NCI-H524 treated with DMSO at 0.1 percent for 48 hours (cell line): ENCODE data around the gene HPS5.

ENCODE experiments used
- DNase-seq: peaks from one replicate; lab custom pipeline; 2025; lab: John Stamatoyannopoulos, UW

Gene HPS5

GRCh38 chr11:18235394-18236334 lies 86.3 kb downstream of the HPS5 start:
- DNase-seq: no peak

DNA sequence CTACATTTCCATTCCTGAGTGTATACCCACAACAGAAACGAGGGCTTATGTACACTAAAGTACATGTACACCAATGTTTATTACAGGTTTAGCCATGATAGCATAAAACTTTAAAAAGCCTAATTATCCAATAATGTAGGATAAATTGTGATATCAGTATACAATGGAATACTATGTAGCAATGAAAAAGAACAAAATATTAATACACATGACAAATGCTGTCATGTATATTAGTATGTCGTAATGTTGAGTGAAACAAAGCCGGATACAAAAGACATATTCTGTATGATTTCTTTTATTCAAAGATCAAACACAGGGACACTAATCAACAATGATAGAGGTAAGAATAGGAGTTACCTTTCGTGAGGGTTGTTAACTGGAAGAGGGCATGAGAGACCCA lies 88.0 kb downstream of the HPS5 start:
- DNase-seq: no peak

DNA sequence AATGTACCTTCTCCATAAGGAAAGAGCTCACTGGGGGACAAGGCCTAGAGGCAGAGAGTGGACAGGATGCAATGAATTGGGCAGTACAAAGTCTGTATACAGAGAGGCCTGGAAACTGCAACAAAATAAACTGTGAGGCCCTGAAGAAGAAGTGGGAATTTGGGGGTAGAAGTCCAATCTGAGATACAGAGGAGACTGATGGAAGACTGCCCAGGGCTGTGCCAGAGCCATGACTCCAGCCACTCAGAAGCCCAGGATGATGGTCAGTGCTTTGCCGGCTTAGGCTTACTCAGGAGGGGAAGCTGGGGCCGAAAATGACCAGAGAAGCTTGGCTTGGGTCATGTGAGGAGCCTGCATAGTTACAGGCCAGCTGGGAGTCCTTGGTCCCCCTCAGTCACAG lies 91.1 kb downstream of the HPS5 start:
- DNase-seq: no peak

DNA sequence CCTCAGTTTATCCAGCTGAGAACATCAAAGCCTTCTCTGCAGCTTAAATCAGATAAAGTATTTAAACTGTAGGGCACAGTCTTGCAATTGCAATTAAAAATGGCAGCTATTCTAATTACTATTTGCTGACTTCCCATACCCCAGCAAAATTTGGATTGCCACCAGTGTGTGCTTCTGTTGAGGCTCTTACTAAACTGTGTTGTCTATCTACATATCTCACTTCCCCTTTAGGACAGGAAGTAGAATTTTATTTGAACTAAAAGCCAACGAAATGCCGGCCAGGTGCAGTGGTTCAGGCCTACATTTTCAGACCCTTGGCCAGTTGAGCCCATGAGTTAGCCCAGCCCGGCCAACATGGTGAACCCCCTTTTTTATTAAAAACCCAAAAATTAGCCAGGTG lies 92.4 kb downstream of the HPS5 start:
- DNase-seq: no peak
